C1 segment of cervical spinal cord (tissue), 14 donors: Measurements from ENCODE around the gene CEMP1.

ENCODE experiments used
- DNase-seq, 14 donors: peaks; one replicate each; lab custom pipeline; 2025; lab: John Stamatoyannopoulos, UW

CEMP1 gene

GRCh38 chr16:2520097-2520783, 11.0 kb downstream of the CEMP1 start, which contains the start of gene AMDHD2:
Gene AMDHD2 (plus strand): TSS chr16:2520371. CDS start chr16:2520459, 88 bp downstream.
- DNase-seq = peak in 13 of 14 donors; percentile 40 to 90 (median 80)

GRCh38 chr16:2519711-2520080, 11.5 kb downstream of the CEMP1 start:
- DNase-seq = no peak

- peak in 1 of 14 donors; percentile 28 for DNase-seq
Observed at GRCh38 chr16:2518823-2519710, 12.1 kb downstream of the CEMP1 start.

GRCh38 chr16:2517954-2518605, 13.1 kb downstream of the CEMP1 start:
- no peak for DNase-seq

GRCh38 chr16:2516391-2517240, 14.6 kb downstream of the CEMP1 start:
- peak in 5 of 14 donors; percentile 14 to 45 (median 35) for DNase-seq

DNA sequence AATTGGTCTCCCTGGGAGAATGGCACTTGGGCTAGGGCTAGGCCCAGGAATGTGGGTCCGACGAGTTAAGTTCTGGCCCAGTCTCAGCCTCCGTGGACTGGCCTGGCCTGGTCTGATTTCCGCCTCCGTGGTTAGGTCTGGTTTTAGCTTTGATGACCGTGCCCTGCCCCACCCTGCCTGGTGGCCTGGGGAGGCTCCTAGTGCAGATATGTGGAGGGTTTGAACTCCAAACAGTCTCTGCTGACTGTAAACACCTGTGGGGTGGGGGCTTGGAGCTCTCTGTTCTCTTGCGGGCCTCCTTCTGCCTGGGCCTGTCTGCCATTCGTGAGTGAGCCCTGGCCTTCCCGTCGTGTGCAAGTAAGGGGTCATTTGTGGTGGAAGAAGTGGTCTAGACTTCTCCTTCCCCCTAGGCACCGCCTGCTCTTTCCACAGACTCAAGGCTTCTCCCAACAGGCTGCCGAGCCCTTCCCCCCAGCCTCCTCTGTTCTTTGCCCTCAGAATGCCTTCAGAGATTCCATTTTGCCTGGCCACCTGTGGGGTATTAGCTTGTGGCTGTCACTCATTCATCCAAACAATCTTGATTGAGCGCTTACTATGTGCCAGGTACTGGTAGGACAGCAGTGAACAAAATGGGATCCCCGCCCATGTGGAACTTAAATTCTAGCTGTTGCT, 15.9 kb downstream of the CEMP1 start:
- no peak for DNase-seq

DNA sequence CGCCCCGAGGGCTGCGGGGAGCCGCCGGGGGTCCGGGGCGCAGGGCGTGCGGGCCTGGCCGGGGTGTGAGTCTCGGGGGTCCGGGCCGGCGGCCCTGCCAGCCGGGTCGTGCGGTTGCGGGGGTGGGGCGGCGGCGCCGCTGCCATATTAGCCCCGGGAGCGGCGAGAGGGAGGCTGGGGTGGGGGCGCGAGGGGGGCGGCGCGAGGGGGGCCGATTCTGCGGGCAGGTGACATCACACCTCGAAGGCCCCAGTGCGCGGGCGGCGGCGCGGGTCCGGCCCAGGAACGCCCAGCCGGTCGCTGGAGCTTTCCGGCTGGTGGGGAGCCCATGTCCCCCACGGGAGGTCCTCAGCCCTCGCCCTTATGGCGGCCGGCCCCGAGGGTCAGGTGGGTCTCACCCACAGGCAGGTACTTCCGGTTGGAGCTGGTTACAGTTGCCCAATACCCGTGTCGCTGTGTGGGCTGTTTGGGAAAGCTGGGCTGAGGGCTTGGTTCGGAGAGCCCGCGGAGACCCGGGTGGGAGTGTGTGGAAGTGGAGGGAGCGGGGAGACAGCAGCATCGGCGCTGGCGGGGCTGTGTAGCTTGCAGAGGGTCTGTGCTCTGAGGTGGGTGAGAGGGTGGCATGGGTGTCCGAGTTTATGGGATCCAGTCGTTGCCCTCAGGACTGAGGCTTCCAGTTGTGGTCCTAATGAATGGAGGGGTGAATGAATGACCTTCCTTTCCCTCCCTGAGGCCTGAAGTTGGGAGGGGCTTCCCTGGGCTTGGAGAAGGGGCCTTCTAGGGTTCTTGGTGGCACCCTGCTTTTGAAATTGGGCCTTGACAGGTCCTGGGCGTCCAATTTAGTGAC, 16.7 kb downstream of the CEMP1 start:
- DNase-seq = no peak

DNA sequence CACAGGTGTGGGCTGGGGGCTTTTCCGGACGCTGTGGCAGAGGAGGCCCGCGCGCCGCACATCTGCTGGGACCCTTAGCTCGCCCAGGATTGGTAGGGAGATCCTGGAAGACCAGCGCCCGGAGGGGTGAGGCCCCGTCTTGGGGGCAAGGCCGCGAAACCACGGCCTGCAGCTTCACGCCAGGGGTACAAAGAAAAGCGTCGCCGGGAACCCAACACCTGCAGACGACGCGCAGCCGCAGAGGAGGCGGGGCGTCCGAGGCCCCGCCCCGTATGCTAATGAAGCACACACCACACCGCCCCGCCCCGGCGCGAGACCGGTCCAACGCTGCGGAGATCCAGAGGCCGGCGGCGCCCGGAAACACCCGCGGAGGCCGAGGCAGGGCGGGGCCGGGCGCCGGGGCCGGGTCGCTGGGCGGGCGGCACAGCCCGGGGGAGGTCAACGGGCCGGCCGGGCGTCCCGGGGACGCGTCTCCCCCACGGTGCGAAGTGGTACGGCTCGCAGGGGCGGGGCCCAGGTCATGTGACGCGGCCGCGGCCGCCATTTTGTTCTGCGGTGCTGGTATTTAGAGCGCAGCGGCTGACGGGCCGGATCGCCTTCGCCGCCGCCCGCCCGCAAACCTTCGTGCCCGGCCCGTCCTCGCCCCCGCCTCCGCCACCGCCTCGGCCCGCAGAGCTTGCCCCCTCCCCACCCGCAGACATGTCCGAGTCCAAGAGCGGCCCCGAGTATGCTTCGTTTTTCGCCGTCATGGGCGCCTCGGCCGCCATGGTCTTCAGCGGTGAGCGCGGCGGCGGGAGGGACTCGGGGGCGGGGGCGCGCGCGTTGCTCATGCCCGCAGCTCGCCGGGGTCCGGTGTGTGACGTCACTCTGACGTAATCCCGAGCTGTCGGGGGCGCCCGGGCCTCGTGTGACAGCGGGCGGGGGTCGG, 17.5 kb downstream of the CEMP1 start, which contains the start of gene ATP6V0C:
Gene ATP6V0C (plus strand): TSS at position 548 of the 928 bp plus-strand sequence. CDS start 152 bp downstream, at position 700.
- peak in 13 of 14 donors; percentile 78 to 98 (median 93) for DNase-seq

DNA sequence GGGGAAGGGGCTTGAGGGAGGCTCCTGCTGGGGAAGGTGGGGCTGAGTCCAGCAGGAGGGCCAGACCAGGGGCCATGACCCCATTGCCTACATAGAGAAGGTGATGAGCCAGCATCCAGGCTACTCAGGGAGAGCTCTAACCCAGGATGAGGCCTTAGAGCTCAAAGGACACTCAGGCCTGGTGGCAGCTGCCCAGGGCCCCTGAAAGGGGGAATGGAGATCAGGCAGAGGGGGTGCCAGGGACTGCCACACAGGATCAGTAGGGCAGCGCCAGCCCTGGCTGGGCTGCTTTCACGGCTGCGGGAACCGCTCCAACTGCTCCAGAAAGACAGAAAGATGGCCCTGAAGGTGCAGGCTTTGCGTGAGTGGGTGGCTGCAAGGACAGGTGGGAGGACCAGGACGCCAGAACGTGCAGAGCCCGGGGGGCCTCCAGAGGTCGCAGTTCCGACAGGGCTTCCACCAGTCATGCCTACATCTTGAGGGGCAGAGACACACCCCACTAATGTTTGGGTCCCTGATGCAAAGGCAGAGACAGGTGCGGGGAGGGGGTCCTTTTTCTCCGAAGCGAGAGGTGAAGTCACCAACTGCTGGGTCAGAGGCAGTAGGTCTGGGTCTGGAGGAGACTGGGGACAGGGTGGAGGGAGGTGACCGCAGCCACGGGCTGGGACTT, 18.3 kb downstream of the CEMP1 start:
- DNase-seq = peak in 1 of 14 donors; percentile 36

GRCh38 chr16:2511996-2512734, 19.0 kb downstream of the CEMP1 start:
- DNase-seq = no peak

- peak in 4 of 14 donors; percentile 14 to 68 (median 46) for DNase-seq
Observed at GRCh38 chr16:2511128-2511800, 19.9 kb downstream of the CEMP1 start.

GRCh38 chr16:2508722-2509400, 22.3 kb downstream of the CEMP1 start:
- no peak for DNase-seq

- DNase-seq = peak in 2 of 14 donors; percentile 31 to 60
Observed at GRCh38 chr16:2507665-2508064, 23.5 kb downstream of the CEMP1 start.

DNA sequence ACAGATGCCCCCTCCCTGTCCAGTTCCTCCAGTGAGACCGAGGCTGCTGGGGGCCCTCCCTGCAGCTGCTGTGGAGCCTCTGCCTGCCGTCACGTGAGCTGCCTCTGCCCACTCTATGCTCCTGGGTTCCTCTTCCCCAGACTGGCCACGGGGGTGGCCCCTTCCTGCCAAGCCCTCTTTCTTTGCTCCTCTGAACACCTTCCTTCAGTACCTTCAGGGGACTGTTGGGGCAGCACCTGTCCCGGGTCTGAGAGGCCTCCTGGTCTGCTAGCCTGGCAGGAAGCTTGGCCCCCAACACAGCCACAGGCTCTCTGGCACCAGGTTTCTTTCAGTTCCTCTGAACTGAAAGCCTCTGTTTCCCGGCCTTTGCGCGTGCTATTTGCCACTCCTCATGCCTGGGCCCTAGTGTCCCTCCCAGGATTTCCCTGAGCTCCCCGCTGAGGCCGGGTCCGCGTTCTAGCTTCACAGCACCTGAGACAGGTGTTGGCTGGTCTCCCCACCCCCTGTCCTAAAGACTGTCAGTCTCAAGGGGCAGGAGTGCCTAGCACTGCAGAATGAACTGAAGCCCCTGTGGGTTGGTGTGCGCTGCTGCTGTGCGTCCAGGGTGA, 24.1 kb downstream of the CEMP1 start:
- DNase-seq = peak in 2 of 14 donors; percentile 38 to 46

GRCh38 chr16:2505695-2506094, 25.5 kb downstream of the CEMP1 start:
- no peak for DNase-seq
